HG02943 (cell line): ENCODE measurements around the gene CMPK1.
"Not testable (repeated sequence)": the region's sequence is repeated elsewhere in the genome, so short reads cannot be mapped to it uniquely, and the experiment has no call there.

ENCODE experiments used
- ATAC-seq: cut with Tn5 transposase; IDR thresholded peaks from one replicate; pipeline ENCODE4 v1.9.1; 2021; ENCODE audit warnings: mild to moderate bottlenecking, low read depth, moderate library complexity; ENCODE audit not compliant: unreplicated experiment

Gene CMPK1

GRCh38 chr1:47333578-47333921 is at the start of gene CMPK1:
TSS of gene CMPK1 (plus strand) at chr1:47333790. CDS start at chr1:47333946, 156 bp downstream.
- ATAC-seq: peak; percentile 69

- not testable (repeated sequence) for ATAC-seq
Observed at GRCh38 chr1:47288116-47288515, 45.5 kb upstream of the CMPK1 start.

GRCh38 chr1:47294863-47295262 is 38.7 kb upstream of the CMPK1 start:
- ATAC-seq: not testable (repeated sequence)

GRCh38 chr1:47295579-47295978 is 38.0 kb upstream of the CMPK1 start:
- ATAC-seq: no peak

GRCh38 chr1:47298025-47298699 is 35.4 kb upstream of the CMPK1 start:
- ATAC-seq: no peak

- no peak for ATAC-seq
Observed at GRCh38 chr1:47302472-47302871, 31.1 kb upstream of the CMPK1 start.

GRCh38 chr1:47309427-47309826 is 24.2 kb upstream of the CMPK1 start:
- ATAC-seq: no peak

- ATAC-seq: peak; percentile 95
Observed at GRCh38 chr1:47313915-47314664, 19.5 kb upstream of the CMPK1 start, which contains the start of gene STIL. TSS of gene STIL (minus strand) at chr1:47314147. CDS start at chr1:47310319, 3,828 bp downstream.

GRCh38 chr1:47317841-47318240 is 15.7 kb upstream of the CMPK1 start:
- ATAC-seq: no peak

GRCh38 chr1:47319968-47320367 is 13.6 kb upstream of the CMPK1 start:
- ATAC-seq: not testable (repeated sequence)

- no peak for ATAC-seq
Observed at GRCh38 chr1:47323599-47324031, 10.0 kb upstream of the CMPK1 start.

- no peak for ATAC-seq
Observed at GRCh38 chr1:47324682-47325081, 8.9 kb upstream of the CMPK1 start.

- ATAC-seq: no peak
Observed at GRCh38 chr1:47325528-47325927, 8.1 kb upstream of the CMPK1 start.

GRCh38 chr1:47326271-47326670 is 7.3 kb upstream of the CMPK1 start:
- no peak for ATAC-seq

- ATAC-seq: no peak
Observed at GRCh38 chr1:47328992-47329391, 4.6 kb upstream of the CMPK1 start.

- ATAC-seq: no peak
Observed at GRCh38 chr1:47330212-47330611, 3.4 kb upstream of the CMPK1 start.

- ATAC-seq: no peak
Observed at GRCh38 chr1:47331875-47332274, 1.7 kb upstream of the CMPK1 start.

- ATAC-seq: no peak
Observed at GRCh38 chr1:47332779-47333577, 612 bp upstream of the CMPK1 start.

- peak; percentile 88 for ATAC-seq
Observed at GRCh38 chr1:47333922-47334764, 553 bp downstream of the CMPK1 start.

GRCh38 chr1:47334765-47335435 is 1.3 kb downstream of the CMPK1 start:
- no peak for ATAC-seq
